ENCODE results near the gene PTPN20. TPM values are rescaled to one million over a fixed set of nuclear protein-coding genes. Genes with fewer than 3 reads are reported as not detected.
A peak's percentile ranks its signal among the peaks of the same experiment; 100 is the strongest.
"Not testable (repeated sequence)": the region's sequence is repeated elsewhere in the genome, so short reads cannot be mapped to it uniquely, and the experiment has no call there.

The PTPN20 gene
- total RNA-seq, 3 donors from 2014 or later (not counting 1 experiment from before 2014, with no cell fraction given) = 0.78 to 1.6 TPM; not detected in 1

- WGBS (ENCODE audit: insufficient coverage) = no CpG with 5 or more reads among the region's 2 CpGs
- intact Hi-C loops (cut with micrococcal nuclease); H3K36me3 Mint-ChIP-seq; H3K27me3 Mint-ChIP-seq (ENCODE audit: low read depth in 2 of 2); H3K9me3 ChIP-seq (ENCODE audit: control insufficient read depth, insufficient read depth, low read length); DNase-seq; ATAC-seq; H3K4me1 Mint-ChIP-seq; H3K27ac Mint-ChIP-seq; H3K9me3 Mint-ChIP-seq; H3K27me3 ChIP-seq (ENCODE audit: control insufficient read depth, insufficient read depth, low read length); H3K4me1 ChIP-seq (ENCODE audit: control insufficient read depth, insufficient read depth, low read length); H3K4me3 Mint-ChIP-seq; H3K27ac ChIP-seq (ENCODE audit: low read length); H3K4me3 ChIP-seq (ENCODE audit: low read length); H3K36me3 ChIP-seq (ENCODE audit: control insufficient read depth, insufficient read depth, low read length): not testable (repeated sequence)
These were observed 55.8 kb downstream of the PTPN20 start for GRCh38 chr10:46967013-46967412.

GRCh38 chr10:46980223-46980622 is 69.0 kb downstream of the PTPN20 start:
- H3K4me1 ChIP-seq (ENCODE audit: control insufficient read depth, insufficient read depth, low read length); H3K36me3 Mint-ChIP-seq; H3K4me3 ChIP-seq (ENCODE audit: low read length); H3K4me1 Mint-ChIP-seq; H3K4me3 Mint-ChIP-seq; H3K27me3 Mint-ChIP-seq (ENCODE audit: low read depth in 2 of 2); H3K27me3 ChIP-seq (ENCODE audit: control insufficient read depth, insufficient read depth, low read length); DNase-seq; H3K9me3 ChIP-seq (ENCODE audit: control insufficient read depth, insufficient read depth, low read length); H3K9me3 Mint-ChIP-seq; ATAC-seq; H3K36me3 ChIP-seq (ENCODE audit: control insufficient read depth, insufficient read depth, low read length); H3K27ac ChIP-seq (ENCODE audit: low read length); intact Hi-C loops (cut with micrococcal nuclease); H3K27ac Mint-ChIP-seq: not testable (repeated sequence)
- no CpG with 5 or more reads among the region's 2 CpGs for WGBS (ENCODE audit: insufficient coverage)

- H3K9me3 ChIP-seq (ENCODE audit: control insufficient read depth, insufficient read depth, low read length); DNase-seq; H3K4me1 Mint-ChIP-seq; H3K4me1 ChIP-seq (ENCODE audit: control insufficient read depth, insufficient read depth, low read length); H3K4me3 ChIP-seq (ENCODE audit: low read length); H3K27me3 Mint-ChIP-seq (ENCODE audit: low read depth in 2 of 2); H3K27ac ChIP-seq (ENCODE audit: low read length); H3K9me3 Mint-ChIP-seq; H3K4me3 Mint-ChIP-seq; H3K36me3 ChIP-seq (ENCODE audit: control insufficient read depth, insufficient read depth, low read length); intact Hi-C loops (cut with micrococcal nuclease); H3K27me3 ChIP-seq (ENCODE audit: control insufficient read depth, insufficient read depth, low read length); H3K36me3 Mint-ChIP-seq; H3K27ac Mint-ChIP-seq: not testable (repeated sequence)
- WGBS (ENCODE audit: insufficient coverage) = no CpG with 5 or more reads among the region's 10 CpGs
- ATAC-seq = peak in 2 of 3 donors; percentile 58 to 61
These were observed 76.2 kb downstream of the PTPN20 start for GRCh38 chr10:46987233-46987924.

- DNase-seq (no peak), ATAC-seq (no peak)
- intact Hi-C loops (cut with micrococcal nuclease) = no loop called here
- H3K9me3 Mint-ChIP-seq = peaks cover 0 to 3% of the 10 kb centered on the region in 2 donors
- WGBS (ENCODE audit: insufficient coverage) = 70% methylated on average over 6 of the region's 7 CpGs
- H3K4me3 ChIP-seq (ENCODE audit: low read length) = no peak overlapping the region
- H3K36me3 Mint-ChIP-seq = peaks cover 7% of the 10 kb centered on the region
- H3K27me3 Mint-ChIP-seq (ENCODE audit: low read depth in 2 of 2) = peaks cover 2 to 15% of the 10 kb centered on the region in 2 donors
- H3K4me1 Mint-ChIP-seq = no peaks in the 10 kb centered on the region
- H3K27ac Mint-ChIP-seq = no peak overlapping the region
- no peaks in the 10 kb centered on the region for H3K4me1 ChIP-seq (ENCODE audit: control insufficient read depth, insufficient read depth, low read length)
- H3K4me3 Mint-ChIP-seq = no peak overlapping the region
- no peak overlapping the region for H3K27ac ChIP-seq (ENCODE audit: low read length)
- H3K27me3 ChIP-seq (ENCODE audit: control insufficient read depth, insufficient read depth, low read length) = no peaks in the 10 kb centered on the region
- TF ChIP-seq CTCF (IDR thresholded peaks at IDR 0.05) = no peak
- H3K9me3 ChIP-seq (ENCODE audit: control insufficient read depth, insufficient read depth, low read length) = no peaks in the 10 kb centered on the region
- no peaks in the 10 kb centered on the region for H3K36me3 ChIP-seq (ENCODE audit: control insufficient read depth, insufficient read depth, low read length)
These were observed 81.8 kb downstream of the PTPN20 start for GRCh38 chr10:46992803-46993561.

- no peak overlapping the region for H3K27ac Mint-ChIP-seq
- TF ChIP-seq CTCF (IDR thresholded peaks at IDR 0.05) = no peak
- H3K9me3 Mint-ChIP-seq = peaks cover 0 to 3% of the 10 kb centered on the region in 2 donors
- peaks cover 7% of the 10 kb centered on the region for H3K36me3 Mint-ChIP-seq
- H3K4me3 Mint-ChIP-seq = no peak overlapping the region
- ATAC-seq = no peak
- H3K27me3 ChIP-seq (ENCODE audit: control insufficient read depth, insufficient read depth, low read length) = no peaks in the 10 kb centered on the region
- H3K4me1 Mint-ChIP-seq = no peaks in the 10 kb centered on the region
- H3K36me3 ChIP-seq (ENCODE audit: control insufficient read depth, insufficient read depth, low read length) = no peaks in the 10 kb centered on the region
- no peaks in the 10 kb centered on the region for H3K9me3 ChIP-seq (ENCODE audit: control insufficient read depth, insufficient read depth, low read length)
- 82% methylated on average over 2 of the region's 2 CpGs for WGBS (ENCODE audit: insufficient coverage)
- H3K27ac ChIP-seq (ENCODE audit: low read length) = no peak overlapping the region
- H3K27me3 Mint-ChIP-seq (ENCODE audit: low read depth in 2 of 2) = peaks cover 2 to 15% of the 10 kb centered on the region in 2 donors
- no peaks in the 10 kb centered on the region for H3K4me1 ChIP-seq (ENCODE audit: control insufficient read depth, insufficient read depth, low read length)
- H3K4me3 ChIP-seq (ENCODE audit: low read length) = no peak overlapping the region
- DNase-seq = no peak
- intact Hi-C loops (cut with micrococcal nuclease) = no loop called here
These were observed 84.0 kb downstream of the PTPN20 start for GRCh38 chr10:46995234-46995633.
